ENCODE measurements around the gene PPP3CA.

PPP3CA gene

DNA sequence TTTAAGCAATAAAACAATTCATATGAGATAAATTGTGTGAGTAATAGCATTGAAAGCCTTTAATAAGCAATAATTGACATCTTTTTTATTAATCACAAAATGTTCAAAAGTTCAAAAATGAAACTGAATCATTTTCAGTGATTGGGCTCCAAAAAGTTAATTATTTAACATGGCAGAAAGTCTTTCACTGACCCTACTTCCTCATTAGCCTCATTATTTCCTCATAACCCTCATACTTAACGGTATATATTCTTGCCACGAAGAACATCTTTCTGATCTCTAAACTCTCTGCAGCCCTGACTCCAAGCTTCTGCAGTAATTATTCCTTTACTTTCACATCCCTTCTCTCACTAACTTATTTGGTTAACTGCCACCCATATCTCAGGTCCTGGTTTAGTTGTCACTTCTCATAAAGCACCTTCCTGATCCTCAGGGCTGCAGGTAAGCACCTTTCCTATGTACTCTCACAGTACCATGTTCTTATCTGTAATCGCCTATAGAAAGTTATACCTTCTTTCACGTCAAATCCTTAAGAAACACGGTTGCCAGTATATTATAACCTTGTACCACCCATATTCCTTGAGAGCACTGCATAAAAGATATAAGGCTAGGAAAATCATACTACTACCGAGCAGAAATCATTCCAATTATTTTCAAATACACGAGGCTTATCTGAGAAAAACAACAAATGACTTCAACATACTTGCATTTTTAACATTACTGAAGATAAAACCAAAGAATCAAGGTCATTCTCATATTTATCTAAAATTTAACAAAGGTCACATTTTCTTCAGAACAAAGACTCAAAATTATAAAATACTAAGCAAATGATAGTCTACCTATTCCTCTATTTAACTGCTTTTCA, 72.2 kb downstream of the PPP3CA start:
- H3K4me3 Mint-ChIP-seq, result no peak overlapping the region
- H3K9me3 Mint-ChIP-seq, result no peaks in the 10 kb centered on the region
- peaks cover 10% of the 10 kb centered on the region for H3K4me1 Mint-ChIP-seq (ENCODE audit: low read depth)
- H3K27ac Mint-ChIP-seq, result no peak overlapping the region
- peaks cover 8% of the 10 kb centered on the region for H3K27me3 Mint-ChIP-seq (ENCODE audit: low read depth)
- DNase-seq (ENCODE audit: low spot score), result no peak
- peaks cover 1% of the 10 kb centered on the region for H3K36me3 Mint-ChIP-seq (ENCODE audit: low read depth)

DNA sequence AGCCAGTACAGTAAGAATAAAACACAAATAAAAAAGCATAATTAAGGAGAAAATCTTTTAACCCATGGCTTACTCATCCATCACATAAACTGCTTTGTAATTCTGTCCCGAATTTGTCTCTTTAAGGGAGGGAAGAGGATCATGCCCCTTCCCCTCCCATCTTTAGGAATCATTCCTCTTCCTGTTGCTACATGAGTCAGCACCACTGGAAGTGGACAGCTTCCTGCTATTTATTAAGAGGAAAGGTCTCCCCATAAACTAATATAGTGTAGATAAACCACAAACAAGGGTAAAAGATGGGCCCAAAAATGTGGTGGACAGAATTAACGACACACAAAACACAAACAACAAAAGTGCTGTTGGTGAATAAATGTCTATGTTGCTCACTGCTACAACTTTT, 75.8 kb downstream of the PPP3CA start:
- Mint-ChIP-seq H3K9me3 (no peaks in the 10 kb centered on the region), H3K27ac (no peak overlapping the region), H3K4me1 (ENCODE audit: low read depth) (peaks cover 7% of the 10 kb centered on the region), H3K27me3 (ENCODE audit: low read depth) (peaks cover 6% of the 10 kb centered on the region), H3K36me3 (ENCODE audit: low read depth) (no peaks in the 10 kb centered on the region), H3K4me3 (no peak overlapping the region)
- no peak for DNase-seq (ENCODE audit: low spot score)

- H3K27me3 Mint-ChIP-seq (ENCODE audit: low read depth), result peaks cover 7% of the 10 kb centered on the region
- DNase-seq (ENCODE audit: low spot score), result no peak
- no peaks in the 10 kb centered on the region for H3K9me3 Mint-ChIP-seq
- no peak overlapping the region for H3K4me3 Mint-ChIP-seq
- H3K36me3 Mint-ChIP-seq (ENCODE audit: low read depth), result no peaks in the 10 kb centered on the region
- peaks cover 7% of the 10 kb centered on the region for H3K4me1 Mint-ChIP-seq (ENCODE audit: low read depth)
- no peak overlapping the region for H3K27ac Mint-ChIP-seq
Observed at GRCh38 chr4:101269682-101270081, 77.6 kb downstream of the PPP3CA start.

DNA sequence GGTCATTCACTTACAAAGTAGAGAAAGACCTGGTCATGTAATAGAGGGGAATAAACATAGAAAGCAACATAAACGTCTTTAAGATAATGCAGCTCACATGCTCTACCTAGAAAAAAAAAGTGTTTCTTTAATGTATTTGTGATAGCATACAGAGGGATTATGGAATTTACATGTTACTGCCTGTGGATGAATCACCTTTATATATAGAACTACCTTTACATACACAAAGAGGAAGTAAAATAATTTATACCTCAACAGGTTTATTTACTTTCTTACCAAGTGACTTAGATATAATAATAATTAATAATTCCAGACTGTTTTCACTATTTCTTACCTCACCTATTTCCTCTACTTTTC, 81.5 kb downstream of the PPP3CA start:
- H3K36me3 Mint-ChIP-seq (ENCODE audit: low read depth), result no peaks in the 10 kb centered on the region
- H3K27ac Mint-ChIP-seq, result no peak overlapping the region
- DNase-seq (ENCODE audit: low spot score), result no peak
- H3K4me3 Mint-ChIP-seq, result no peak overlapping the region
- H3K9me3 Mint-ChIP-seq, result no peaks in the 10 kb centered on the region
- H3K27me3 Mint-ChIP-seq (ENCODE audit: low read depth), result peaks cover 17% of the 10 kb centered on the region
- H3K4me1 Mint-ChIP-seq (ENCODE audit: low read depth), result peaks cover 7% of the 10 kb centered on the region

DNA sequence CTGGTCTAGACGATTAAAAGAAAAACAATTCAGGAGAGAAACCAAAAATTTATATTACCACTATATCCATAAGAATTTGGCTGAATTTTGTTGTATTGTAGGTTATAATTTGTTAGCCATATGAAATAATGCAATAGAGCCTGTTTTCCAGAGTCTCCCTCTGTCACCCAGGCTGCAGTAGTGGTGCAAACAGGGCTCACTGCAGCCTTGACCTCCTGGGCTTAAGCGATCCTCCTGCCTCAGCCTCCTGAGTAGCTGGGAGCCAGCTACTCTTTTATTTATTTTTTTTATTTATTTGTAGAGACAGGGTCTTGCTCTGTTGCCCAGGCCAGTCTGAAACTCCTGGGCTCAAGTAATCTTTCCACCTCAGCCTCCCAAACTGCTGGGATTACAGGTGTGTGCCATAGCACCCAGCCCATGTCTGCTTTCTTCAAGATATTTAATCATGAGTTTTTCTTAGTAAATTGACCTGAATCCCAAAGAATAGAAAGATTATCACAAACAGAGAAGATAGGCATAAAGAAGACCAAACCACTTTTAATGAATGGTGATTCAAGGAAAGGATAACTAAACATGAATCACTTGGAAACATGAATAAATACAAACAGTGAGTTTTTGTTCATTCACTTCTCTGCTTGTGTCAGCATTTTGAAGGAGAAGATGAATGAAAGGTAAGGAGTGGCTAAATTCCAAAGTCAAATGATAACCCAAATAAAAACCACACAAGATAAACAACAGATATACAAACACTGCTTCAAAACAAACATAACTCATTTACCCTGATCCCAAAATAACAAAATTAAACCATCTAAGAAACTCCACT, 82.1 kb downstream of the PPP3CA start:
- Mint-ChIP-seq H3K36me3 (ENCODE audit: low read depth) (no peaks in the 10 kb centered on the region), H3K4me3 (no peak overlapping the region), H3K9me3 (no peaks in the 10 kb centered on the region), H3K4me1 (ENCODE audit: low read depth) (peaks cover 5% of the 10 kb centered on the region), H3K27ac (no peak overlapping the region), H3K27me3 (ENCODE audit: low read depth) (peaks cover 21% of the 10 kb centered on the region)
- no peak for DNase-seq (ENCODE audit: low spot score)

DNA sequence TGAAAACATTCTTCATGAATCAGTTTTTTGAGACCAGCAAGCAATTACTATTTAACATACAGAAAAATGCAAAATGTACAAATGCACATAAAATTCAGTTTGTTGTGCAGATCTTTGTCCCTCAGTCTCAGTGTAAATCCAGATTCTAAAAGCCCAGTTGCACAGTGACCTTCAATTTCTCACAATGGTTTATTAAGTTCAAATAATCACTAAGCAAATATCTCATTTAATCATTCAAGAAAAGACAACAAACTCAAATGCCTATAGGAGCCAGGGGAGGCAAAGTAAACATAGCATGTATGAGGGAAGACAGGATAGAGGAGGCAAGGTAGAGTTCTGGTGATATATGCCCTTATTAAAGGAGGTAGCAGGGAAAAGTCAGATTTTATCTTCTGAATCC, 82.8 kb downstream of the PPP3CA start:
- Mint-ChIP-seq H3K27me3 (ENCODE audit: low read depth) (peaks cover 21% of the 10 kb centered on the region), H3K9me3 (no peaks in the 10 kb centered on the region), H3K4me1 (ENCODE audit: low read depth) (peaks cover 4% of the 10 kb centered on the region), H3K36me3 (ENCODE audit: low read depth) (no peaks in the 10 kb centered on the region), H3K4me3 (no peak overlapping the region), H3K27ac (no peak overlapping the region)
- no peak for DNase-seq (ENCODE audit: low spot score)

DNA sequence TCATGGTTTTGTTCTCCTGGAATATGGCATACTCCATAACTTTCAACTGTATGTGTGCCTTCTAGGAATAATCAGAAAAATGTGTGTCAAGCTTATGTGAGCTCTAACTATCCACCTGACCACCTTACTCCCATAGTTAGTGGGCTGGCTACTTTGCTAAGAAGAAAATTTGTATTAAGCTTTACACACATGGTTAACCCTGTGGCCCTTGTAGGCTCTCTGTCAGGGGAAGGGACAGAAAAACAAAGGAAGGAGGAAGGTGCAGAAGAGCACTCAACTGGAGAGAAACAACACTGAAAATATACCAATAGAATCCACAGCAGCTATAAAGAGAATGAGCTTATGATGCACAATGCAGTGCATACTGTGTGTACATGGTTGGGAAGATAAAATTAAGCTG, 84.6 kb downstream of the PPP3CA start:
- no peaks in the 10 kb centered on the region for H3K9me3 Mint-ChIP-seq
- no peaks in the 10 kb centered on the region for H3K36me3 Mint-ChIP-seq (ENCODE audit: low read depth)
- H3K27ac Mint-ChIP-seq, result no peak overlapping the region
- DNase-seq (ENCODE audit: low spot score), result no peak
- H3K27me3 Mint-ChIP-seq (ENCODE audit: low read depth), result peaks cover 22% of the 10 kb centered on the region
- H3K4me1 Mint-ChIP-seq (ENCODE audit: low read depth), result peaks cover 11% of the 10 kb centered on the region
- no peak overlapping the region for H3K4me3 Mint-ChIP-seq

DNA sequence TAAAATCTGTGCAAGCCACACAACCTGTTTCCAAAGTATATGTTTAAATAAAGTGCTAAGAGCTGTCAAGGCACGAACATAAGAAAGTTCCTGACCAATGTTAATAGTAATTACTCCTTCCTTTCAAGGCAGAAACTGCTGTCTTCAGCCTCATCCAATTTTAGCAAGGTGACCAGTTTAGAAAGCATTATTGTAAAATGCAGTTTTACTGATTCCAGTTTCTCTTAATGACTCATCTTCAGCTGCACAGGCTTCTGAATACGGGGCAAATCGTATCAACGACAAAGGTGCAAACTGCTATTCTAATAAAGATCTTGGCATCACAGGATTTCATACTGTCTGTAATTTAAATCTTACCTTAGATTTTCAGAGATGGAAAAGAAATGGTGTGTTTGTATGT, 87.5 kb downstream of the PPP3CA start:
- Mint-ChIP-seq H3K4me3 (no peak overlapping the region), H3K4me1 (ENCODE audit: low read depth) (peaks cover 11% of the 10 kb centered on the region), H3K27me3 (ENCODE audit: low read depth) (peaks cover 21% of the 10 kb centered on the region), H3K9me3 (no peaks in the 10 kb centered on the region), H3K27ac (no peak overlapping the region), H3K36me3 (ENCODE audit: low read depth) (no peaks in the 10 kb centered on the region)
- DNase-seq (ENCODE audit: low spot score), result no peak

- Mint-ChIP-seq H3K27ac (no peak overlapping the region), H3K9me3 (no peaks in the 10 kb centered on the region), H3K27me3 (ENCODE audit: low read depth) (peaks cover 16% of the 10 kb centered on the region), H3K36me3 (ENCODE audit: low read depth) (no peaks in the 10 kb centered on the region), H3K4me3 (no peak overlapping the region), H3K4me1 (ENCODE audit: low read depth) (peaks cover 11% of the 10 kb centered on the region)
- no peak for DNase-seq (ENCODE audit: low spot score)
Observed at GRCh38 chr4:101258883-101259282, 88.4 kb downstream of the PPP3CA start.

- Mint-ChIP-seq H3K27me3 (ENCODE audit: low read depth) (peaks cover 11% of the 10 kb centered on the region), H3K27ac (no peak overlapping the region), H3K9me3 (no peaks in the 10 kb centered on the region), H3K36me3 (ENCODE audit: low read depth) (no peaks in the 10 kb centered on the region), H3K4me3 (no peak overlapping the region), H3K4me1 (ENCODE audit: low read depth) (peaks cover 14% of the 10 kb centered on the region)
- no peak for DNase-seq (ENCODE audit: low spot score)
Observed at GRCh38 chr4:101256222-101256621, 91.1 kb downstream of the PPP3CA start.

DNA sequence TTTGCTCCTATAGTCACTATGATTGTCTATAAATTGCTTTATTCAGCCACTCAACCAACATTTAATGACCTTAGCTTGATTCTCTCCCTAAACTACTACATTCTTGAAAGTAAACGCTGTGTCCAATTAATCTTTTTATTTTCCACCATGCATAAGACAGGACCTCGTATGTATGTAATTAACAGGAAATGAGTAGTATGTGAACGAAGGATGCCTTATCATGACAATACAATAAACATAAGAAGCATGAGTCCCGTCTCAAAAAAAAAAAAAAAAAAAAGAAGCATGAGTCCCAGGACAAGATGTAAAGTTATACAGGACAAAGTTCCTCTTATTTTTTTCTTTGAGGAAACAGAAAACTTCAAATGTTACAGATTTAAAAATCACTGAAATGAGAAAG, 92.5 kb downstream of the PPP3CA start:
- Mint-ChIP-seq H3K36me3 (ENCODE audit: low read depth) (no peaks in the 10 kb centered on the region), H3K9me3 (no peaks in the 10 kb centered on the region), H3K27ac (no peak overlapping the region), H3K4me3 (no peak overlapping the region), H3K27me3 (ENCODE audit: low read depth) (peaks cover 5% of the 10 kb centered on the region), H3K4me1 (ENCODE audit: low read depth) (peaks cover 13% of the 10 kb centered on the region)
- DNase-seq (ENCODE audit: low spot score), result no peak

GRCh38 chr4:101253121-101253520, 94.2 kb downstream of the PPP3CA start:
- Mint-ChIP-seq H3K4me1 (ENCODE audit: low read depth) (peaks cover 3% of the 10 kb centered on the region), H3K27me3 (ENCODE audit: low read depth) (peaks cover 3% of the 10 kb centered on the region), H3K27ac (no peak overlapping the region), H3K36me3 (ENCODE audit: low read depth) (no peaks in the 10 kb centered on the region), H3K4me3 (no peak overlapping the region), H3K9me3 (no peaks in the 10 kb centered on the region)
- DNase-seq (ENCODE audit: low spot score), result no peak

DNA sequence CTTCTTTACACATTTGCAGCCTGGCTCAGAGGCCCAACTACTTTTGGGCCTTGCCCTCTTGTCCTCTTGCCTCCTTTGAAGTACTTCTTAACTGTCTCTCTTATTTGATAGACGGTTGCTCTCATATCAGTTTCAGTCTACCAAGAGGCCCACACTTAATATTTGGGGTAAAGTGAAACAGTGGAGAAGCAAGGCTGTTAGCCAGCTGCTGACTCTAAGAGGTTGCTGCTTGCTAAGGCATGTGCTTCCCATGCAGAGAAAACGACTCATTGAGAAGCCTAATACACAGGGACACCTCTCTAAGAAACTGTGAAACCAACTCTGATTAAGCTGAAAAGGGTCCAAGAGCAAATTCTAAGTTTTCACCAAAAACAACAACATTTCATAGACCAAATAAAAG, 94.6 kb downstream of the PPP3CA start:
- Mint-ChIP-seq H3K36me3 (ENCODE audit: low read depth) (no peaks in the 10 kb centered on the region), H3K27ac (no peak overlapping the region), H3K4me3 (no peak overlapping the region), H3K27me3 (ENCODE audit: low read depth) (peaks cover 3% of the 10 kb centered on the region), H3K4me1 (ENCODE audit: low read depth) (peaks cover 3% of the 10 kb centered on the region), H3K9me3 (no peaks in the 10 kb centered on the region)
- DNase-seq (ENCODE audit: low spot score), result no peak

DNA sequence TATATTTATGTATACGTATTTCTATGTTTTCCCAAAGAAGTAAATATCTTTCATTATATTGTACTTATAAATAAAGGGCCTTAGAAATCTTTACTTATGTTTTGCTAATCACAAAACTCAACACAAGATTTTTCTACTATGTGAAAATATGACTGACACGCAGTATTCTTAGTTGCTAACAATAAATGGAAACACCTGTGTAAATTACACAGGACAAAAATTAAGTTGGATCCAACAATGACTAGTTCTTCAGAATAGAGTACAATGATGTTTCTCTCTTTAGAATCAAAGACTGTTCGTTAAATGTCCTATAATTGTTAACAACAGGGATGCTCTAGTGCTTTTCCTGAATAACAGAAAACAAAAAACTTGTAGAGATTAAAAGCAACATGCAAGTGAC, 96.1 kb downstream of the PPP3CA start:
- Mint-ChIP-seq H3K27me3 (ENCODE audit: low read depth) (peaks cover 3% of the 10 kb centered on the region), H3K9me3 (no peaks in the 10 kb centered on the region), H3K4me1 (ENCODE audit: low read depth) (peaks cover 3% of the 10 kb centered on the region), H3K4me3 (no peak overlapping the region), H3K36me3 (ENCODE audit: low read depth) (no peaks in the 10 kb centered on the region), H3K27ac (no peak overlapping the region)
- DNase-seq (ENCODE audit: low spot score), result no peak

Data from T-helper 2 cell treated with Interferon-gamma antibody and Interleukin-4, amounts not matched to agents 5 μg/mL and 100 μg/mL, for 36 hours (primary cell).